GM12878 (cell line): Measurements from ENCODE around the gene DPH6. TPM values are rescaled to one million over a fixed set of nuclear protein-coding genes. Genes with fewer than 3 reads are reported as not detected.

Experiments used
- ATAC-seq: fragments of 200-7000 bp; cut with Tn5 transposase; 3 replicates; pipeline ENCODE4 v1.9.1; 2020; ENCODE audit warnings: mild to moderate bottlenecking, moderate library complexity
- BruUV-seq: library from RNA; stranded (reverse); fragments of 400-500 nt; replicated peaks from 2 replicates; lab custom pipeline; 2021; lab: Mats Ljungman, UMichigan
- CTCF ChIA-PET: fragments of 300-600 bp; sonication (Branson Sonifier 250); formaldehyde crosslinking; extraction: SDS; loops from one replicate; lab custom pipeline; 2021; ENCODE audit warnings: inconsistent platforms; lab: Yijun Ruan, JAX
- POLR2A ChIA-PET: fragments of 350-600 bp; formaldehyde crosslinking; extraction: SDS; loops from one replicate; lab custom pipeline; 2021; ENCODE audit warnings: inconsistent platforms; lab: Charles Lee
- RAD21 ChIA-PET: fragments of 300-600 bp; sonication (Branson Sonifier 250); formaldehyde crosslinking; loops from one replicate; lab custom pipeline; 2023; ENCODE audit warnings: antibody characterized with exemption; ENCODE audit not compliant: unreplicated experiment; lab: Charles Lee
- SMC1A ChIA-PET: fragments of 300-600 bp; sonication (Branson Sonifier 250); formaldehyde crosslinking; loops from one replicate; lab custom pipeline; 2023; ENCODE audit not compliant: unreplicated experiment, uncharacterized antibody; lab: Charles Lee
- DNase-seq: peaks from one replicate; pipeline ENCODE4 v3.0.0-alpha.2; 2011; ENCODE audit warnings: low read depth, low spot score
- FAIRE-seq: peaks from 3 replicates; lab custom pipeline; 2011; peaks lifted over from hg19 to GRCh38; lab: Jason Lieb, UNC
- H2AFZ ChIP-seq: 2 replicates; pipeline ENCODE4 v1.6.0; 2011; ENCODE audit warnings: low read depth, low read length, control low read depth; ENCODE audit not compliant: control insufficient read depth
- H3K27ac ChIP-seq: 2 replicates; pipeline ENCODE4 v1.5.1; 2011; ENCODE audit warnings: control low read depth; ENCODE audit not compliant: control insufficient read depth, insufficient read depth
- H3K27me3 ChIP-seq, 2 experiments: replicated peaks in 1 of 2; 2 replicates each; pipeline versions ENCODE4 v1.6.0 to v1.6.1; 2011; ENCODE audit warnings: low read length in 1 of 2; ENCODE audit not compliant: control insufficient read depth in 2 of 2, insufficient read depth in 2 of 2
- H3K36me3 ChIP-seq, 2 experiments: 2 replicates each; pipeline ENCODE4 v1.5.1; 2011; ENCODE audit warnings: low read length in 1 of 2; ENCODE audit not compliant: control insufficient read depth in 2 of 2, insufficient read depth in 2 of 2
- H3K4me1 ChIP-seq: 2 replicates; pipeline ENCODE4 v1.6.1; 2011; ENCODE audit warnings: mild to moderate bottlenecking, low read length, moderate library complexity, mixed read lengths; ENCODE audit not compliant: control insufficient read depth, insufficient read depth
- H3K4me2 ChIP-seq: 2 replicates; pipeline ENCODE4 v1.6.0; 2011; ENCODE audit warnings: control low read depth; ENCODE audit not compliant: control insufficient read depth, insufficient read depth
- H3K4me3 ChIP-seq: fragments of 200-600 bp; sonication (generic); 2 replicates; pipeline ENCODE4 v1.5.1; 2016
- H3K79me2 ChIP-seq: 2 replicates; pipeline ENCODE4 v1.6.0; 2011; ENCODE audit warnings: low read length; ENCODE audit not compliant: control insufficient read depth, insufficient read depth
- H3K9ac ChIP-seq: 2 replicates; pipeline ENCODE4 v1.8.0; 2011; ENCODE audit warnings: low read length, control low read depth, mixed read lengths; ENCODE audit not compliant: control insufficient read depth, insufficient read depth
- H3K9me3 ChIP-seq: replicated peaks from 3 replicates; pipeline ENCODE4 v1.5.1; 2011; ENCODE audit warnings: mild to moderate bottlenecking, low read length; ENCODE audit not compliant: control insufficient read depth, insufficient read depth
- H4K20me1 ChIP-seq: 2 replicates; pipeline ENCODE4 v1.6.0; 2011; ENCODE audit not compliant: control insufficient read depth, insufficient read depth
- CUX1 ChIP-seq: IDR thresholded peaks from 2 replicates; pipeline ENCODE4 v1.6.1; 2012; ENCODE audit warnings: improper control_type of control experiment, low read depth, low read length; ENCODE audit not compliant: insufficient replicate concordance
- FOXM1 ChIP-seq: IDR thresholded peaks from 2 replicates; pipeline ENCODE4 v1.6.1; 2012; ENCODE audit warnings: low read depth, mild to moderate bottlenecking, inconsistent platforms, low read length, moderate library complexity
- GATAD2B ChIP-seq: fragments of 450-650 bp; conservative IDR thresholded peaks from 2 replicates; pipeline ENCODE4 v1.6.1; 2017; ENCODE audit warnings: low read depth, mild to moderate bottlenecking, moderate library complexity
- IKZF1 ChIP-seq: fragments of 450-650 bp; conservative IDR thresholded peaks from 2 replicates; pipeline ENCODE4 v1.6.1; 2017; ENCODE audit warnings: antibody characterized with exemption, mild to moderate bottlenecking
- IRF4 ChIP-seq: IDR thresholded peaks from 2 replicates; pipeline ENCODE4 v1.6.1; 2011; ENCODE audit warnings: low read depth, low read length
- MLLT1 ChIP-seq: fragments of 450-650 bp; IDR thresholded peaks from 2 replicates; pipeline ENCODE4 v1.6.1; 2016; ENCODE audit warnings: mild to moderate bottlenecking
- NRF1 ChIP-seq: conservative IDR thresholded peaks from 2 replicates; pipeline ENCODE4 v1.6.1; 2011; ENCODE audit warnings: mild to moderate bottlenecking, low read depth, low read length, improper control_type of control experiment
- RCOR1 ChIP-seq: conservative IDR thresholded peaks from 2 replicates; pipeline ENCODE4 v1.6.1; 2012; ENCODE audit warnings: low read depth, low read length, improper control_type of control experiment
- RELB ChIP-seq: fragments of 450-650 bp; IDR thresholded peaks from 2 replicates; pipeline ENCODE4 v1.6.1; 2017; ENCODE audit warnings: low read depth, mild to moderate bottlenecking, moderate library complexity
- RUNX3 ChIP-seq: IDR thresholded peaks from 2 replicates; pipeline ENCODE4 v1.6.1; 2012; ENCODE audit warnings: low read length, inconsistent platforms
- TARDBP ChIP-seq: IDR thresholded peaks from 2 replicates; pipeline ENCODE4 v1.6.1; 2016; ENCODE audit warnings: borderline replicate concordance
- TCF7 ChIP-seq: IDR thresholded peaks from 2 replicates; pipeline ENCODE4 v1.6.1; 2014; ENCODE audit warnings: antibody characterized with exemption, borderline replicate concordance
- WGBS: methylation state at CpG from one replicate; pipeline ENCODE4 v1.1.6; 2016; ENCODE audit warnings: low lambda C conversion rate; ENCODE audit not compliant: insufficient replicate concordance, insufficient coverage; ENCODE audit errors: missing lambda C conversion rate; 5-methylcytosine and 5-hydroxymethylcytosine counted together
- in situ Hi-C: fragments of 300-500 bp; cut with MboI; formaldehyde crosslinking; loops from 9 replicates; pipeline ENCODE4 v1.14.3; 2018; ENCODE audit warnings: mixed read lengths
- intact Hi-C: fragments of 100-400 bp; cut with micrococcal nuclease; formaldehyde crosslinking; loops from one replicate; pipeline ENCODE4 v1.14.2; 2022; ENCODE audit not compliant: unreplicated experiment
- polyA plus RNA-seq, 11 experiments: library from polyadenylated mRNA; depleted of rRNA in 4 of 11; unstranded in 6 of 11; stranded (reverse) in 5 of 11; fragments of >200 nt; fragmentation: Nextera tagmentation in 4 of 11; fragmentation: Illumina TruSeq in 1 of 11; extraction: Ambion mirVana in 4 of 11; extraction: Trizol in 1 of 11; gene quantifications; 1 replicate in 1 of 11; 2 replicates in 10 of 11; pipeline versions ENCODE4 v1.2.1 to v1.2.3, GENCODE V29; 2011 to 2016; ENCODE audit warnings: inconsistent platforms in 2 of 11, missing spikeins in 2 of 11, low read depth in 1 of 11
- total RNA-seq, 4 experiments: library from RNA; depleted of rRNA in 3 of 4; stranded (reverse); fragments of >200 nt in 3 of 4; fragmentation: Illumina TruSeq in 1 of 4; extraction: Trizol in 1 of 4; gene quantifications; 2 replicates each; pipeline versions ENCODE4 v1.2.1 to v1.2.3, GENCODE V29; 2013 to 2021

DPH6 gene
- total and polyA plus RNA-seq, 10 of the 15 experiments (the other 5 are each of a cell fraction or from before 2014, with no cell fraction given): 9.0 to 68.5 (median 17.1) TPM

- TF ChIP-seq CUX1 (no peak), GATAD2B (no peak), TARDBP (no peak)
These were observed 10.5 kb downstream of the DPH6 start (continued) for GRCh38 chr15:35535365-35535916.

- no peak overlapping the region for H3K27ac ChIP-seq
- no TSS peak for BruUV-seq
- H3K9ac ChIP-seq: no peak overlapping the region
- RAD21 ChIA-PET: no interaction called here
- H3K36me3 ChIP-seq: peaks cover 0 to 5% of the 10 kb centered on the region in 2 experiments; a peak in 1 of 4 replicates
- SMC1A ChIA-PET: interaction anchor here (1.1 kb wide), 1 partner anchor 11 kb away, joined by 3 read pairs; no protein-coding TSS in a partner anchor
- no peaks in the 10 kb centered on the region for H4K20me1 ChIP-seq
- CTCF ChIA-PET: interaction anchor here (1.1 kb wide), 1 partner anchor 10 kb away, joined by 3 read pairs; no protein-coding TSS in a partner anchor
- H2AFZ ChIP-seq: no peak overlapping the region
- H3K4me3 ChIP-seq: no peak overlapping the region
- no peak for ATAC-seq
- no peaks in the 10 kb centered on the region for H3K79me2 ChIP-seq
- H3K4me2 ChIP-seq: no peak overlapping the region
- peaks cover 8% of the 10 kb centered on the region; the same call in 2 of the 3 replicates for H3K9me3 ChIP-seq
- no peaks in the 10 kb centered on the region for H3K27me3 ChIP-seq
- POLR2A ChIA-PET: interaction anchor here (0.7 kb wide), 1 partner anchor 928 kb away, joined by 6 read pairs; no protein-coding TSS in a partner anchor
- FAIRE-seq: no peak
- WGBS: 100% methylated on average over 2 of the region's 2 CpGs
- in situ Hi-C loops: no loop called here
- H3K4me1 ChIP-seq: no peaks in the 10 kb centered on the region
- DNase-seq: no peak
- intact Hi-C loops: loop anchor here (10.0 kb wide), 1 partner anchor 141 kb away; no protein-coding TSS in a partner anchor
- TF ChIP-seq RUNX3: no peak
- no peak for TF ChIP-seq NRF1
- TF ChIP-seq MLLT1: no peak
- TF ChIP-seq GATAD2B: no peak
- TF ChIP-seq RELB: no peak
- TF ChIP-seq IKZF1: no peak
- no peak for TF ChIP-seq FOXM1
- TF ChIP-seq IRF4: no peak
- no peak for TF ChIP-seq RCOR1
- TF ChIP-seq TCF7: no peak
These were observed 12.5 kb downstream of the DPH6 start for GRCh38 chr15:35533130-35534110.
